ENCODE measurements around the gene SPATA7. TPM values are rescaled to one million over a fixed set of nuclear protein-coding genes. Genes with fewer than 3 reads are reported as not detected.

SPATA7 gene
- total and polyA plus RNA-seq, 9 of the 15 experiments (the other 6 are each of a cell fraction or from before 2014, with no cell fraction given), result 0.80 to 3.3 (median 2.5) TPM

GRCh38 chr14:88363644-88364043, 21.8 kb upstream of the SPATA7 start:
- 0% methylated on average over 4 of the region's 4 CpGs for WGBS (ENCODE audit: insufficient coverage, low coverage, missing lambda C conversion rate)
- intact Hi-C loops (cut with micrococcal nuclease) (no loop called here), in situ Hi-C loops (cut with MboI) (no loop called here)
- H3K9me1 ChIP-seq (ENCODE audit: control insufficient read depth, insufficient read depth, low read length), result no peaks in the 10 kb centered on the region
- CTCF ChIA-PET (ENCODE audit: low intra/inter-chr PET ratio), result no interaction called here
- ATAC-seq, result no peak
- no peak for DNase-seq (ENCODE audit: extremely low read depth in 1 of 4, low spot score in 3 of 4)
- no peak overlapping the region for H2AFZ ChIP-seq (ENCODE audit: low read depth, low read length)
- H3K4me3 ChIP-seq, result no peak overlapping the region
- H3K27me3 ChIP-seq (ENCODE audit: control insufficient read depth in 2 of 2, insufficient read depth in 2 of 2, low read length in 2 of 2), result no peaks in the 10 kb centered on the region
- no peaks in the 10 kb centered on the region for H3K4me1 ChIP-seq (replicated peaks in 1 of 2; ENCODE audit: control insufficient read depth in 2 of 2, insufficient read depth in 2 of 2, low read length in 2 of 2)
- no peak for FAIRE-seq
- no peak overlapping the region for H3K27ac ChIP-seq (ENCODE audit: extremely low read depth, low read depth, low read length)
- H4K20me1 ChIP-seq (replicated peaks; ENCODE audit: control insufficient read depth, insufficient read depth, low read length), result no peaks in the 10 kb centered on the region
- no peaks in the 10 kb centered on the region for H3K9me3 ChIP-seq (replicated peaks; ENCODE audit: control insufficient read depth, insufficient read depth, low read depth, low read length)
- no peaks in the 10 kb centered on the region for H3K36me3 ChIP-seq (ENCODE audit: control insufficient read depth, insufficient read depth, low read length)
- POLR2A ChIA-PET, result no interaction called here
- H3K9ac ChIP-seq (ENCODE audit: insufficient read depth in 1 of 2, low read depth in 2 of 2, low read length in 2 of 2), result no peak overlapping the region
- no peak overlapping the region for H3K4me2 ChIP-seq (ENCODE audit: insufficient read depth, low read length)
- no TSS peak for BruUV-seq (replicated peaks)
- H3K79me2 ChIP-seq (ENCODE audit: control insufficient read depth, insufficient read depth, low read length), result no peaks in the 10 kb centered on the region
- TF ChIP-seq ARHGAP35 (IDR thresholded peaks at IDR 0.05; ENCODE audit: partially characterized antibody) (no peak), PCBP2 (IDR thresholded peaks at IDR 0.05; ENCODE audit: low read depth, low read length, poor library complexity, severe bottlenecking) (no peak), FOXP4 (CRISPR knock-in tag; IDR thresholded peaks at IDR 0.05; ENCODE audit: borderline replicate concordance) (no peak), TCF15 (CRISPR knock-in tag; IDR thresholded peaks at IDR 0.05) (no peak), ZFP30 (CRISPR knock-in tag; IDR thresholded peaks at IDR 0.05; ENCODE audit: borderline replicate concordance) (no peak), POLR2G (IDR thresholded peaks at IDR 0.05; ENCODE audit: low read depth, low read length) (no peak), BDP1 (IDR thresholded peaks at IDR 0.05; ENCODE audit: insufficient read depth, insufficient read length) (no peak), HIVEP1 (CRISPR knock-in tag; IDR thresholded peaks at IDR 0.05) (no peak), ZNF408 (CRISPR knock-in tag; IDR thresholded peaks at IDR 0.05; ENCODE audit: low read depth) (no peak), POU5F1 (IDR thresholded peaks at IDR 0.05; ENCODE audit: borderline replicate concordance, low read depth, low read length, partially characterized antibody) (no peak), ZNF165 (CRISPR knock-in tag; IDR thresholded peaks at IDR 0.05; ENCODE audit: borderline replicate concordance) (no peak), ATF3 (IDR thresholded peaks at IDR 0.05) (no peak), ATF3 (CRISPR knock-in tag; conservative IDR thresholded peaks at IDR 0.05) (no peak), ZNF507 (tag; conservative IDR thresholded peaks at IDR 0.05) (no peak), DPF2 (IDR thresholded peaks at IDR 0.05) (no peak), HINFP (tag; conservative IDR thresholded peaks at IDR 0.05; ENCODE audit: low read depth) (no peak), HMGXB4 (CRISPR knock-in tag; IDR thresholded peaks at IDR 0.05) (no peak)
